CD14-positive monocyte (primary cell): Measurements from ENCODE around the gene GFOD1. TPM values are rescaled to one million over a fixed set of nuclear protein-coding genes. Genes with fewer than 3 reads are reported as not detected.

Source experiments
- DNase-seq, 3 donors: peaks; one replicate each; pipeline ENCODE4 v3.0.0-alpha.2; 2011 to 2022
- H2AFZ ChIP-seq: 2 replicates; pipeline ENCODE4 v1.6.0; 2012; ENCODE audit warnings: mild to moderate bottlenecking, low read depth, low read length, inconsistent platforms; ENCODE audit not compliant: insufficient read depth, poor library complexity, severe bottlenecking
- H3K27ac ChIP-seq, 2 donors: 1 replicate in 1 of 2; 2 replicates in 1 of 2; pipeline ENCODE4 v1.5.1; 2012 to 2013; ENCODE audit warnings: low read length in 2 of 2, control low read depth in 1 of 2, inconsistent platforms in 1 of 2, low read depth in 1 of 2, mild to moderate bottlenecking in 1 of 2
- H3K27me3 ChIP-seq, 2 donors: one replicate each; pipeline versions ENCODE4 v1.6.0 to v1.6.1; 2011 to 2013; ENCODE audit warnings: low read length in 2 of 2; ENCODE audit not compliant: control insufficient read depth in 2 of 2, insufficient read depth in 2 of 2
- H3K36me3 ChIP-seq, 2 donors: replicated peaks in 1 of 2; 1 replicate in 1 of 2; 2 replicates in 1 of 2; pipeline versions ENCODE4 v1.5.1 to v1.6.1; 2012 to 2013; ENCODE audit warnings: low read length in 2 of 2, control low read depth in 1 of 2, inconsistent platforms in 1 of 2, mild to moderate bottlenecking in 1 of 2; ENCODE audit not compliant: insufficient read depth in 2 of 2, control insufficient read depth in 1 of 2
- H3K4me1 ChIP-seq, 2 donors: 1 replicate in 1 of 2; 2 replicates in 1 of 2; pipeline versions ENCODE4 v1.5.1 to v1.6.1; 2012 to 2013; ENCODE audit warnings: low read length in 2 of 2, control low read depth in 1 of 2, inconsistent platforms in 1 of 2, mild to moderate bottlenecking in 1 of 2, moderate library complexity in 1 of 2; ENCODE audit not compliant: insufficient read depth in 2 of 2, control insufficient read depth in 1 of 2
- H3K4me2 ChIP-seq: replicated peaks from 2 replicates; pipeline ENCODE3; 2012; ENCODE audit warnings: low read length, moderate library complexity, mild to moderate bottlenecking; ENCODE audit not compliant: poor library complexity, severe bottlenecking; ENCODE audit errors: extremely low read depth
- H3K4me3 ChIP-seq, 3 experiments: fragments of 200-600 bp in 1 of 3; sonication (generic) in 1 of 3; replicated peaks in 1 of 3; 1 replicate in 2 of 3; 2 replicates in 1 of 3; pipeline ENCODE4 v1.5.1; 2011 to 2013; ENCODE audit warnings: low read length in 3 of 3, mild to moderate bottlenecking in 3 of 3, control low read depth in 2 of 3, low read depth in 2 of 3, inconsistent platforms in 1 of 3, moderate library complexity in 1 of 3
- H3K79me2 ChIP-seq: 2 replicates; pipeline ENCODE4 v1.6.0; 2012; ENCODE audit warnings: mild to moderate bottlenecking, control low read depth, inconsistent platforms, low read length, moderate library complexity; ENCODE audit not compliant: insufficient read depth
- H3K9ac ChIP-seq: 2 replicates; pipeline ENCODE4 v1.6.0; 2017; ENCODE audit warnings: low read length, mild to moderate bottlenecking; ENCODE audit not compliant: insufficient read depth, poor library complexity, severe bottlenecking
- H3K9me3 ChIP-seq, 2 donors: replicated peaks in 1 of 2; 1 replicate in 1 of 2; 2 replicates in 1 of 2; pipeline versions ENCODE4 v1.5.1 to v1.6.1; 2012 to 2013; ENCODE audit warnings: low read length in 2 of 2, control low read depth in 1 of 2; ENCODE audit not compliant: control insufficient read depth in 1 of 2, insufficient read depth in 1 of 2
- H4K20me1 ChIP-seq: 2 replicates; pipeline ENCODE4 v1.6.0; 2012; ENCODE audit warnings: mild to moderate bottlenecking, low read length, control low read depth, moderate library complexity; ENCODE audit not compliant: insufficient read depth
- H3K27ac Mint-ChIP-seq, 7 donors: one replicate each; pipeline ENCODE4 v1.8.0; 2020; ENCODE audit warnings: mild to moderate bottlenecking in 7 of 7, mixed read lengths in 7 of 7, moderate library complexity in 6 of 7, inconsistent platforms in 2 of 7
- H3K27me3 Mint-ChIP-seq, 3 donors: one replicate each; pipeline ENCODE4 v1.8.0; 2021 to 2022; ENCODE audit warnings: low read depth in 3 of 3, mild to moderate bottlenecking in 3 of 3, mixed read lengths in 3 of 3, moderate library complexity in 3 of 3, inconsistent platforms in 1 of 3
- H3K36me3 Mint-ChIP-seq, 2 donors: one replicate each; pipeline ENCODE4 v1.8.0; 2020; ENCODE audit warnings: mixed read lengths in 2 of 2, inconsistent platforms in 1 of 2, mild to moderate bottlenecking in 1 of 2
- H3K4me1 Mint-ChIP-seq: one replicate; pipeline ENCODE4 v1.8.0; 2020; ENCODE audit warnings: mild to moderate bottlenecking, mixed read lengths
- H3K4me3 Mint-ChIP-seq, 2 donors: one replicate each; pipeline ENCODE4 v1.8.0; 2020; ENCODE audit warnings: mild to moderate bottlenecking in 2 of 2, mixed read lengths in 2 of 2, moderate library complexity in 1 of 2
- H3K9me3 Mint-ChIP-seq, 7 donors: one replicate each; pipeline ENCODE4 v1.8.0; 2020 to 2022; ENCODE audit warnings: mixed read lengths in 7 of 7, mild to moderate bottlenecking in 6 of 7, moderate library complexity in 6 of 7, inconsistent platforms in 2 of 7
- CTCF ChIP-seq: fragments of 200-600 bp; IDR thresholded peaks from one replicate; pipeline ENCODE4 v1.8.0; 2022; ENCODE audit warnings: antibody characterized with exemption, mild to moderate bottlenecking
- WGBS: methylation state at CpG from one replicate; pipeline ENCODE4 v1.1.5; 2013; ENCODE audit warnings: missing lambda C conversion rate; ENCODE audit not compliant: insufficient coverage; 5-methylcytosine and 5-hydroxymethylcytosine counted together
- intact Hi-C, 2 donors: fragments of 100-400 bp; cut with micrococcal nuclease; formaldehyde crosslinking; loops; one replicate each; pipeline versions ENCODE4 v1.15.0 to v1.15.1; 2023
- polyA plus RNA-seq, 3 donors: library from polyadenylated mRNA; depleted of rRNA in 1 of 3; unstranded in 2 of 3; stranded (reverse) in 1 of 3; fragments of 300-500 nt in 2 of 3; fragments of >200 nt in 1 of 3; fragmentation: Illumina TruSeq in 2 of 3; gene quantifications; 1 replicate in 2 of 3; 2 replicates in 1 of 3; pipeline ENCODE4 v1.2.3, GENCODE V29; 2012 to 2021

Gene GFOD1
- polyA plus RNA-seq, 3 donors: 2.4 to 8.7 (median 2.4) TPM

- 100% methylated on average over 5 of the region's 5 CpGs for WGBS
Observed at GRCh38 chr6:13384966-13385365, 102.4 kb downstream of the GFOD1 start.

GRCh38 chr6:13384506-13384905, 102.9 kb downstream of the GFOD1 start:
- Mint-ChIP-seq H3K4me1 (peaks cover 20% of the 10 kb centered on the region), H3K4me3 (no peak overlapping the region), H3K27ac (peak overlapping the region in 1 of 7 donors; percentile 84), H3K27me3 (peaks cover 0 to 1% (median 0%) of the 10 kb centered on the region in 3 donors), H3K36me3 (peaks cover 4 to 5% of the 10 kb centered on the region in 2 donors), H3K9me3 (peaks cover 1 to 13% (median 3%) of the 10 kb centered on the region in 7 donors)
- Histone ChIP-seq H3K9ac (no peak overlapping the region), H3K36me3 (no peaks in the 10 kb centered on the region), H3K4me2 (no peak overlapping the region), H2AFZ (no peak overlapping the region), H4K20me1 (no peaks in the 10 kb centered on the region), H3K4me1 (peaks cover 12 to 18% of the 10 kb centered on the region in 2 donors), H3K4me3 (no peak overlapping the region), H3K27me3 (no peaks in the 10 kb centered on the region), H3K79me2 (no peaks in the 10 kb centered on the region), H3K27ac (no peak overlapping the region), H3K9me3 (no peaks in the 10 kb centered on the region)
- WGBS: 90% methylated on average over 2 of the region's 9 CpGs
- no peak for TF ChIP-seq CTCF
- no peak for DNase-seq
- intact Hi-C loops: no loop called here

More at GRCh38 chr6:13384966-13385365, 102.4 kb downstream of the GFOD1 start:
- Histone ChIP-seq H3K4me1 (peaks cover 12 to 18% of the 10 kb centered on the region in 2 donors), H3K4me2 (no peak overlapping the region), H3K27me3 (no peaks in the 10 kb centered on the region), H3K36me3 (no peaks in the 10 kb centered on the region), H2AFZ (no peak overlapping the region), H3K79me2 (no peaks in the 10 kb centered on the region), H3K9me3 (no peaks in the 10 kb centered on the region), H3K27ac (no peak overlapping the region), H3K9ac (no peak overlapping the region), H4K20me1 (no peaks in the 10 kb centered on the region), H3K4me3 (no peak overlapping the region)
- Mint-ChIP-seq H3K27ac (peak overlapping the region in 2 of 7 donors; percentile 4 to 58), H3K9me3 (peaks cover 1 to 13% (median 3%) of the 10 kb centered on the region in 7 donors), H3K4me1 (peaks cover 19% of the 10 kb centered on the region), H3K36me3 (peaks cover 5 to 6% of the 10 kb centered on the region in 2 donors), H3K27me3 (peaks cover 0 to 1% (median 0%) of the 10 kb centered on the region in 3 donors), H3K4me3 (no peak overlapping the region)
- no peak for DNase-seq
- intact Hi-C loops: no loop called here
- no peak for TF ChIP-seq CTCF
